ENCODE results near the gene FHAD1. TPM values are rescaled to one million over a fixed set of nuclear protein-coding genes. Genes with fewer than 3 reads are reported as not detected.

Gene FHAD1
- 0.99 and 6.8 TPM in 2 replicates for total RNA-seq
- 0.10 TPM for polyA plus RNA-seq (2012)

- peak; percentile 10 for DNase-seq (ENCODE audit: low read depth)
Measured at GRCh38 chr1:15246960-15247614, at the start of gene FHAD1. TSS of gene FHAD1 (plus strand) at chr1:15247223. CDS start at chr1:15251785, 4,562 bp downstream.

- DNase-seq (ENCODE audit: low read depth) = no peak
Measured at GRCh38 chr1:15197591-15198447, 49.2 kb upstream of the FHAD1 start.

- DNase-seq (ENCODE audit: low read depth) = no peak
Measured at GRCh38 chr1:15198684-15199083, 48.3 kb upstream of the FHAD1 start.

- DNase-seq (ENCODE audit: low read depth) = no peak
Measured at GRCh38 chr1:15201221-15201620, 45.8 kb upstream of the FHAD1 start.

GRCh38 chr1:15201849-15202551 lies 45.0 kb upstream of the FHAD1 start:
- DNase-seq (ENCODE audit: low read depth) = no peak

- no peak for DNase-seq (ENCODE audit: low read depth)
Measured at GRCh38 chr1:15204931-15205330, 42.1 kb upstream of the FHAD1 start.

- no peak for DNase-seq (ENCODE audit: low read depth)
Measured at GRCh38 chr1:15205586-15206346, 41.3 kb upstream of the FHAD1 start.

- DNase-seq (ENCODE audit: low read depth) = no peak
Measured at GRCh38 chr1:15206418-15207030, 40.5 kb upstream of the FHAD1 start.

GRCh38 chr1:15207031-15207828 lies 39.8 kb upstream of the FHAD1 start:
- DNase-seq (ENCODE audit: low read depth) = no peak

GRCh38 chr1:15207829-15208429 lies 39.1 kb upstream of the FHAD1 start:
- no peak for DNase-seq (ENCODE audit: low read depth)

- no peak for DNase-seq (ENCODE audit: low read depth)
Measured at GRCh38 chr1:15210651-15211375, 36.2 kb upstream of the FHAD1 start.

- DNase-seq (ENCODE audit: low read depth) = no peak
Measured at GRCh38 chr1:15211424-15211823, 35.6 kb upstream of the FHAD1 start.

GRCh38 chr1:15212216-15212953 lies 34.6 kb upstream of the FHAD1 start:
- DNase-seq (ENCODE audit: low read depth) = no peak

- no peak for DNase-seq (ENCODE audit: low read depth)
Measured at GRCh38 chr1:15212954-15213291, 34.1 kb upstream of the FHAD1 start.

- DNase-seq (ENCODE audit: low read depth) = no peak
Measured at GRCh38 chr1:15213341-15213821, 33.6 kb upstream of the FHAD1 start.

- DNase-seq (ENCODE audit: low read depth) = no peak
Measured at GRCh38 chr1:15214527-15214926, 32.5 kb upstream of the FHAD1 start.

GRCh38 chr1:15215116-15215515 lies 31.9 kb upstream of the FHAD1 start:
- no peak for DNase-seq (ENCODE audit: low read depth)

- DNase-seq (ENCODE audit: low read depth) = no peak
Measured at GRCh38 chr1:15217654-15218053, 29.4 kb upstream of the FHAD1 start.
